Measurements from ENCODE around the gene TM2D1.

DNA sequence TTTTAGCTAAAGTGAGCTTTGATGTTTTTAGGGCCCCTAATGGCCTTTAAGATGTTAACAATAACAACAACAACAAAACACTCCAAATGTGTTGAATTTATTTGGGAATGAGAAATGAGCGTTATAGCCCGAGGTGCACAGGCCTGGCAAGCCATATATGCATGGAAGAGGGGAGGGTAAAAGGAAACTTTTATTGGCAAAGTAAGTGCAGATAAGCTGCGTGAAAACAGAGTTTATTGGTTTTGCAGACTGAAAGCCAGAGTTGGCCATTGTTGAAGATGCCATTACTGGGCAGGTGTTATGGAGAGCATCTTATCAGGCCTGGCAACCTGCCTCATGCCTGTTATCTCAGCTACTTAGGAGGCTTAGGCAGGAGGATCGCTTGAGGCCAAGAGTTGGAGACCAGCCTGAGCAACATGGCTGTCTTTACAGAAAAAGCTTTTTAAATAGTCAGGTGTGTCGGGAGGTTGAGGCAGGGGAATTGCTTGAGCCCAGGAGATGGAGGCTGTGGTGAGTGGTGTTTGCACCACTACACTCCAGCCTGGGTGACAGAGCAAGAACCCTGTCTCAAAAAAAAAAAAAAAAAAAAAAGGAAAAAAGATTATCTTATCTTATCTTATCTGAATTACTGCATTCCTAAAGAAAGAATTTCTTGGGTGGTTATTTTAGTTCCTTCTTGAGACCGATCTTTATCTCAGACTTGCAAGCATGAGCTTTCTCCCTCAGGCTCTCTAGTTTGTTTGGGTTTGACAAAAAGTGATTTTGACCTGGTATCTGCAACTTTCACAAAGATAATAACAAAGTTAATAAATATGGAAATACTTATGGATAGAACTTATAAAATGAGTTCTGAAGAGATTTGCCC lies 19.0 kb upstream of the TM2D1 start:
- TF ChIP-seq POLR2A (IDR thresholded peaks at IDR 0.05) (no peak), POLR2AphosphoS5 (IDR thresholded peaks at IDR 0.05) (no peak)
- TF ChIP-seq, protein P1, sequence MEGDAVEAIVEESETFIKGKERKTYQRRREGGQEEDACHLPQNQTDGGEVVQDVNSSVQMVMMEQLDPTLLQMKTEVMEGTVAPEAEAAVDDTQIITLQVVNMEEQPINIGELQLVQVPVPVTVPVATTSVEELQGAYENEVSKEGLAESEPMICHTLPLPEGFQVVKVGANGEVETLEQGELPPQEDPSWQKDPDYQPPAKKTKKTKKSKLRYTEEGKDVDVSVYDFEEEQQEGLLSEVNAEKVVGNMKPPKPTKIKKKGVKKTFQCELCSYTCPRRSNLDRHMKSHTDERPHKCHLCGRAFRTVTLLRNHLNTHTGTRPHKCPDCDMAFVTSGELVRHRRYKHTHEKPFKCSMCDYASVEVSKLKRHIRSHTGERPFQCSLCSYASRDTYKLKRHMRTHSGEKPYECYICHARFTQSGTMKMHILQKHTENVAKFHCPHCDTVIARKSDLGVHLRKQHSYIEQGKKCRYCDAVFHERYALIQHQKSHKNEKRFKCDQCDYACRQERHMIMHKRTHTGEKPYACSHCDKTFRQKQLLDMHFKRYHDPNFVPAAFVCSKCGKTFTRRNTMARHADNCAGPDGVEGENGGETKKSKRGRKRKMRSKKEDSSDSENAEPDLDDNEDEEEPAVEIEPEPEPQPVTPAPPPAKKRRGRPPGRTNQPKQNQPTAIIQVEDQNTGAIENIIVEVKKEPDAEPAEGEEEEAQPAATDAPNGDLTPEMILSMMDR (IDR thresholded peaks at IDR 0.05 in 8 of 11, conservative IDR thresholded peaks at IDR 0.05 in 3 of 11), result no peak
